ENCODE data around the gene TMEM109.

The TMEM109 gene

DNA sequence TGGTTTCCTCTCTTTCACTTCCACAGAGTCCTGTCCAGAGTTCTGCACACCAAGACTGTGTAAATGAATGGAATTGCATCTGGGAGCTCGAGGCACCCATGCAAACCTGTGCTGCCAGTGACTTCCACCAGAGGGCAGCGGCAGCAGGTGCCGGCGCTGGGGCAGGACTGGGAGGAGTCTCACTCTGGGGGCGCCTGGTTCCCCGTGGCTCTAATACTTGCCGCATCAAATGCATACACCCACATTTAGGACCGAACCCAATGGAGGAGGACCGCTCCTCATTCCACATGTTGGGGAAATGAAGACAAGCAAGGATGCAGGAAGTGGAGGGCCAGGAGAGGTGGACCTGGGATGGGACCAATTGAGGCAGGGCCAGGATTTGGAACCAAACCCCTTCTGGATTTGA, 56.4 kb downstream of the TMEM109 start:
- no peak for DNase-seq

- no peak for DNase-seq
Observed at GRCh38 chr11:60970890-60971289, 56.9 kb downstream of the TMEM109 start.

GRCh38 chr11:60971520-60971919, 57.6 kb downstream of the TMEM109 start, which contains the start of gene CD6:
CD6 (plus strand) TSS chr11:60971680; CDS start chr11:60971866, 186 bp downstream.
- DNase-seq = no peak

DNA sequence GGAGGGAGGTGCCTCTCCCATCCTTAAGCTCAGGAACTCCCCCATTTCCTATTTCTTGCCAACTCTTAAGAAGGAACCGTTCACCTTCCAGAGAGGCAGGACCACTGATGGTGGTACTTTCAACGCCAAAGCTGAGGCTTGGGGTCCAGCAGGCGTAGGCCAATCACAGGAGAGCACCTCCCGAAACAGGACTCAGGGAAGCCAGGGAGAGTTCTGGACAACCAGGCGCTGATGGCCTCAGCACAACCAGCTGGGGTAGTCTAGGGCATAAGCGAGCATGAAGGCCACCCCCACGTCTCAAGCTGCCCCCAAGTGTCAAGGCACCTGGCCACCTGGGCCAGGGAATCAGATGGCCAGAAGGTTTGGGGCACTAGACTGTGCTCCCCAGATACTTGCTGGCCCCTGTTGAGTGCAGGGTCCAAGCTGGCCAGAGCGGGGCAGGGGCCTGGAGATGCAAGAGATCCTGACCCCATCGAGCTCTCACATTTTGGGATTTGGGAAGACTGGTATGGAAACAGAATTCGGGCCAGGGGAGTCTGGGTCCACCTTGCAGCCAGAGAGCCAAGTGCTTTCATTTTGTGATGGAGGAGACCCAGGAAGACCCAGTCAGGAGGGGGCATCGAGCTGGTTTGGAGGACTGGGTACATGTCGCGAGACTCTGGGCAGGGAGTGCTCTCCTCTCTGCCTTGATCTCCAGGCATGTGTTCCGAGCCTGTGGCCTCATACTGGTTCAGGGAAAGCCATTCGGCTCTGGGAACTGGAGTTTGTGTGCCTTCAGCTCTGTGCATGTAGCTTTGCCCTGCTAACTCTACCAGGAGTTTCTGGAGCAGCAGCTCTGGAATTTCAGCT, 58.4 kb downstream of the TMEM109 start:
- DNase-seq = no peak
